ENCODE results near the gene PRDM16. TPM values are rescaled to one million over a fixed set of nuclear protein-coding genes. Genes with fewer than 3 reads are reported as not detected.

Gene PRDM16
- total RNA-seq, 1 experiment from 2014 or later: 6.1 TPM

- ChIA-PET POLR2A (no interaction called here), RAD21 (ENCODE audit: low non-redundant PET in 1 of 2, low total read pairs in 2 of 2, uncharacterized antibody in 2 of 2, unreplicated experiment in 2 of 2) (no interaction called here), CTCF (no interaction called here)
- Histone ChIP-seq H2AFZ (ENCODE audit: low read depth, low read length, poor library complexity, severe bottlenecking) (no peak overlapping the region), H3K4me3 (replicated peaks in 1 of 2; ENCODE audit: low read depth in 1 of 2, low read length in 2 of 2) (no peak overlapping the region), H3K4me1 (ENCODE audit: control insufficient read depth in 1 of 2, insufficient read depth in 2 of 2, low read length in 2 of 2) (no peaks in the 10 kb centered on the region), H3K27me3 (ENCODE audit: insufficient read depth, low read length) (no peaks in the 10 kb centered on the region), H3K4me2 (ENCODE audit: low read length) (no peak overlapping the region), H3K9me3 (ENCODE audit: control insufficient read depth in 1 of 2, insufficient read depth in 1 of 2, low read depth in 1 of 2, low read length in 2 of 2) (no peaks in the 10 kb centered on the region), H3K9me2 (ENCODE audit: insufficient read depth) (no peaks in the 10 kb centered on the region), H3K79me2 (ENCODE audit: insufficient read depth, low read length) (no peaks in the 10 kb centered on the region), H3K36me3 (ENCODE audit: control insufficient read depth in 1 of 2, insufficient read depth in 2 of 2, low read length in 2 of 2) (no peaks in the 10 kb centered on the region), H3K9ac (ENCODE audit: low read length) (no peak overlapping the region), H4K20me1 (ENCODE audit: insufficient read depth) (no peaks in the 10 kb centered on the region), H3K27ac (ENCODE audit: low read depth, low read length) (no peak overlapping the region)
- DNase-seq (ENCODE audit: low read depth, low spot score) (no peak), ATAC-seq (no peak)
- TF ChIP-seq RAD21 (IDR thresholded peaks at IDR 0.05; ENCODE audit: low read depth) (no peak), MAX (IDR thresholded peaks at IDR 0.05) (no peak), TCF7L2 (IDR thresholded peaks at IDR 0.05; ENCODE audit: borderline replicate concordance, extremely low read depth, insufficient read depth, insufficient read length) (no peak), ATF3 (IDR thresholded peaks at IDR 0.05) (no peak), CEBPB (IDR thresholded peaks at IDR 0.05; ENCODE audit: low read depth) (no peak), EGR1 (IDR thresholded peaks at IDR 0.05; ENCODE audit: low read depth) (no peak), YY1 (IDR thresholded peaks at IDR 0.05; ENCODE audit: extremely low read depth, insufficient replicate concordance, low read depth, low read length) (no peak), SP1 (IDR thresholded peaks at IDR 0.05; ENCODE audit: low read depth) (no peak), ZBTB33 (IDR thresholded peaks at IDR 0.05; ENCODE audit: extremely low read depth, insufficient replicate concordance, low read length) (no peak), SIN3A (IDR thresholded peaks at IDR 0.05; ENCODE audit: low read depth) (no peak), POLR2AphosphoS5 (IDR thresholded peaks at IDR 0.05; ENCODE audit: low read depth, low read length) (no peak), EZH2 (IDR thresholded peaks at IDR 0.05) (no peak), CBX3 (IDR thresholded peaks at IDR 0.05; ENCODE audit: low read depth) (no peak), EZH2phosphoT487 (IDR thresholded peaks at IDR 0.05; ENCODE audit: borderline replicate concordance) (no peak), FOSL1 (IDR thresholded peaks at IDR 0.05; ENCODE audit: low read depth) (no peak), ZFX (IDR thresholded peaks at IDR 0.05) (no peak), SRF (IDR thresholded peaks at IDR 0.05; ENCODE audit: low read depth) (no peak)
- no TSS peak for BruUV-seq (replicated peaks)
- intact Hi-C loops (cut with micrococcal nuclease): loop anchor here (10.0 kb wide), 1 partner anchor 248 kb away; no protein-coding TSS in a partner anchor
These were observed 8.1 kb downstream of the PRDM16 start for GRCh38 chr1:3077081-3077480.
